Measurements from ENCODE around the gene EZH2.

The EZH2 gene

DNA sequence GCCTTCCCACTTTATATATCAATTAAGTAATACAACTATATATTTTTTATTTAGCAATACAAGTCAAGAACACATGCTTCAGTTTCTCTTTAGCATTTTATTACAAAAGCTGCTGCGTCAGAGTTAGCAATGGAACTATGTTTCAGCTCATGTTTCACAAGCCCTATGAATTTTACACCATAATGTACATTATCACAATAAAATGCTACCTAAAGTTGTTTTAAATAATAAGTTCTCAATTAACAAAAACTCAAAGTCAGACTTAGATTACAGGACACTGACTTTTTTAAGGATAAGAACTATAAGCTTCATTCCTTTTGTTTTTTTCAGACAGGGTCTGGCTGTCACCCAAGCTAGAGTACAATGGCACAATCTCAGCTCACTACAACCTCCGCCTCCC, 52.3 kb downstream of the EZH2 start:
- no peaks in the 10 kb centered on the region for H3K9me3 ChIP-seq
- peaks cover 10% of the 10 kb centered on the region for H3K36me3 ChIP-seq
- no peak overlapping the region for H3K27ac ChIP-seq
- H3K4me3 ChIP-seq (ENCODE audit: low read depth in 1 of 2, low read length in 1 of 2) = no peak overlapping the region
- no peaks in the 10 kb centered on the region for H3K4me1 ChIP-seq (ENCODE audit: control insufficient read depth in 1 of 2, insufficient read depth in 1 of 2, low read depth in 1 of 2, low read length in 1 of 2)
- no peaks in the 10 kb centered on the region for H3K27me3 ChIP-seq
- TF ChIP-seq, protein P1, sequence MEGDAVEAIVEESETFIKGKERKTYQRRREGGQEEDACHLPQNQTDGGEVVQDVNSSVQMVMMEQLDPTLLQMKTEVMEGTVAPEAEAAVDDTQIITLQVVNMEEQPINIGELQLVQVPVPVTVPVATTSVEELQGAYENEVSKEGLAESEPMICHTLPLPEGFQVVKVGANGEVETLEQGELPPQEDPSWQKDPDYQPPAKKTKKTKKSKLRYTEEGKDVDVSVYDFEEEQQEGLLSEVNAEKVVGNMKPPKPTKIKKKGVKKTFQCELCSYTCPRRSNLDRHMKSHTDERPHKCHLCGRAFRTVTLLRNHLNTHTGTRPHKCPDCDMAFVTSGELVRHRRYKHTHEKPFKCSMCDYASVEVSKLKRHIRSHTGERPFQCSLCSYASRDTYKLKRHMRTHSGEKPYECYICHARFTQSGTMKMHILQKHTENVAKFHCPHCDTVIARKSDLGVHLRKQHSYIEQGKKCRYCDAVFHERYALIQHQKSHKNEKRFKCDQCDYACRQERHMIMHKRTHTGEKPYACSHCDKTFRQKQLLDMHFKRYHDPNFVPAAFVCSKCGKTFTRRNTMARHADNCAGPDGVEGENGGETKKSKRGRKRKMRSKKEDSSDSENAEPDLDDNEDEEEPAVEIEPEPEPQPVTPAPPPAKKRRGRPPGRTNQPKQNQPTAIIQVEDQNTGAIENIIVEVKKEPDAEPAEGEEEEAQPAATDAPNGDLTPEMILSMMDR (IDR thresholded peaks at IDR 0.05) = no peak

DNA sequence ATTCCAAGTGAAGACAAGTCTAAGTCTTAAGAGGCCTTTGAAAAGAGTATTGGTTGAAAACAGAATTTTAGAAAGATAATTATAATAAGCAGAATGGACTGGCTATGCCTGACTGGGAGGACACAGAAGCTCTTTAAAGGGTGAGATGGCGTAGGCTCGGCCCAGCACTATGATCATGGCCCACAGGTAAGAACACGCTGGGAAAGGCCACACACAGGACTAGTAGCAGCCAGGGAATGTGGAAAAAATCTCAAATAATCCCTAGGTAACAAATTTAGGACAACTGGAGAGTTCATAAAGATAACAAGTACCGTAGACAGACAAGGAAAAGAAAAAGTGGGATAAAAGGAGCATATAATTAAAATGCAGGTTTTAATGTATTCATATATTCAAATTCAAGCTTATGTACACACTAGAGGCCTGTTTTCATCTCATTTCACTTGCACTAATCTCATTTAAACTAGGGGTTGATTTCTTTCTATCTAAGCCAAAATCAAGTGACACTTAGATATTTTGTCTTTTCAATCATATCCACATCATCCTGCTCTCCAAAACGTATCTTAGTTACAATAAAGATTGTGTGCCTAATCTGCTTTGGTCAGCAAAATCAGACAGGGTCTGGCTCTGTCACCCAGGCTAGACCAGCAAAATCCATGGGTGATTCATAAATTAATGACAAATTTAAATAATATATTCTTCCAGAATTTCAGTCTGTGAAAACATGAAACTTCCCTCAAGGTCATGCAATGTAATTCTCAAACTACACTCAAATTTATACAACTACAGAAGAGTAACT, 53.0 kb downstream of the EZH2 start:
- H3K9me3 ChIP-seq = no peaks in the 10 kb centered on the region
- H3K36me3 ChIP-seq = peaks cover 16% of the 10 kb centered on the region
- no peaks in the 10 kb centered on the region for H3K4me1 ChIP-seq (ENCODE audit: control insufficient read depth in 1 of 2, insufficient read depth in 1 of 2, low read depth in 1 of 2, low read length in 1 of 2)
- TF ChIP-seq, protein P1 (IDR thresholded peaks at IDR 0.05) = no peak
- H3K27me3 ChIP-seq = no peaks in the 10 kb centered on the region
- H3K4me3 ChIP-seq (ENCODE audit: low read depth in 1 of 2, low read length in 1 of 2) = no peak overlapping the region
- H3K27ac ChIP-seq = no peak overlapping the region

DNA sequence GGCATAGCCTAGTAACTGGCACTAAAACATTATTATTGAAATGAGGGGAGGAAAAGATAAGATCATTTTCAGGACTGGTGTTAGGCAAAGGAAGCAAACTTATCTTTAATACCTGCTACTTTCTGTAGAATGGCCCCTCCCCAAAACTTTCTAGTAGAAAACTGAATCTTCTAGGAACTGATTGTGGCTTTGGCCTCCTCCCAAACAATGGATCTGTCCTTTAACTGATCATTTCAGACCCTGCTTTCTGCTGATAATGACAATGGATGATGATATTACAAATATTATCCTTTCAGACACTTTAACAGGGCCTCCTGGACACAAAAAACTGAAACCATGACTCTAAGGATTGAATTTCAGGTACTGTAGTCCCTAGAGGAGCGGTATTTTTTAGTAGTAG, 55.1 kb downstream of the EZH2 start:
- Histone ChIP-seq H3K36me3 (peaks cover 27% of the 10 kb centered on the region), H3K27ac (no peak overlapping the region), H3K4me3 (ENCODE audit: low read depth in 1 of 2, low read length in 1 of 2) (no peak overlapping the region), H3K27me3 (no peaks in the 10 kb centered on the region), H3K9me3 (no peaks in the 10 kb centered on the region), H3K4me1 (ENCODE audit: control insufficient read depth in 1 of 2, insufficient read depth in 1 of 2, low read depth in 1 of 2, low read length in 1 of 2) (no peaks in the 10 kb centered on the region)
- TF ChIP-seq, protein P1 (IDR thresholded peaks at IDR 0.05) = no peak

DNA sequence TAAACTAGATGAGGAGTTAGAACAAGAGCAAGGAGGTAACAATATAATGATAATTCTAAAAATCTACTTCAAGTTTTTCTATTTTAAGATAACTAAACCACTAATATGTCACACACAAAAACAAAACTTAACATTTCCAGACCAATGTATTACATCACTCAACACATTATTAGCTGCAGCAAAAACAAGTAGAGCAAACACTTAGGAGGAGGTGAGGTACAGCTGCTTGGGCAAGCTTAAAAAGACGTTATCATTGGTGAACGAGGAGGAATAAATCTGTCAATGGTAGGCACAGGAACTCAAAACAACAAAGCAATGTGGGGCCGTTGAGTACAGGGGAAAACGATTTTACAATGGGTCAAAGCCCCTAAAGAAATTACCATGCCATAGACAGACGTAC, 58.8 kb downstream of the EZH2 start:
- peaks cover 27% of the 10 kb centered on the region for H3K36me3 ChIP-seq
- H3K4me3 ChIP-seq (ENCODE audit: low read depth in 1 of 2, low read length in 1 of 2) = no peak overlapping the region
- peaks cover 7 to 13% of the 10 kb centered on the region in 2 experiments for H3K4me1 ChIP-seq (ENCODE audit: control insufficient read depth in 1 of 2, insufficient read depth in 1 of 2, low read depth in 1 of 2, low read length in 1 of 2)
- H3K9me3 ChIP-seq = no peaks in the 10 kb centered on the region
- TF ChIP-seq, protein P1 (IDR thresholded peaks at IDR 0.05) = no peak
- no peak overlapping the region for H3K27ac ChIP-seq
- H3K27me3 ChIP-seq = no peaks in the 10 kb centered on the region

DNA sequence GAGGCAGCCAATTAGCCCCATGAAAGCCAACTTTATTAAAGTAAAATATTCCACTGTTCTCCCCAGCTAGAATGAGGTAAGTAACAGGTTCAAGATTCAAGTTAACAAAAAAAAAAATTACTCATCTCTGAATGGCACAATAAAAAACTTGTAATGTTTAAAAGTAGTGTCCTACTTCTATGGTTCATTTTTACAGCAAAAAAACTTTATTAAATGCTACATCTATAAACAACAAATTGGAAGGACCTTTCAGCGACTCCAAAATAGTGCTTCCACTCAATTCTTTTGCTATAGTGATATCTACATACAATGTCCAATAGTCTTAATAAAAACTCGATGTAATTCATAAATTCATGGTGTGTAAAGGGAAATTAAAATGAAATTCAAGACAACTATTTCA, 59.2 kb downstream of the EZH2 start:
- no peaks in the 10 kb centered on the region for H3K27me3 ChIP-seq
- no peak overlapping the region for H3K27ac ChIP-seq
- TF ChIP-seq, protein P1 (IDR thresholded peaks at IDR 0.05) = no peak
- peaks cover 11 to 17% of the 10 kb centered on the region in 2 experiments for H3K4me1 ChIP-seq (ENCODE audit: control insufficient read depth in 1 of 2, insufficient read depth in 1 of 2, low read depth in 1 of 2, low read length in 1 of 2)
- no peaks in the 10 kb centered on the region for H3K9me3 ChIP-seq
- peaks cover 27% of the 10 kb centered on the region for H3K36me3 ChIP-seq
- H3K4me3 ChIP-seq (ENCODE audit: low read depth in 1 of 2, low read length in 1 of 2) = no peak overlapping the region

Data from neutrophil (primary cell).